ENCODE results near the gene FBXL2.
"Not testable (repeated sequence)": the region's sequence is repeated elsewhere in the genome, so short reads cannot be mapped to it uniquely, and the experiment has no call there.

FBXL2 gene

GRCh38 chr3:33315826-33316225 is 38.6 kb downstream of the FBXL2 start:
- DNase-seq (ENCODE audit: low read depth, low spot score), result no peak

- DNase-seq (ENCODE audit: low read depth, low spot score), result no peak
Observed at GRCh38 chr3:33317963-33318709, 40.9 kb downstream of the FBXL2 start.

- no peak for DNase-seq (ENCODE audit: low read depth, low spot score)
Observed at GRCh38 chr3:33318710-33319380, 41.6 kb downstream of the FBXL2 start.

- DNase-seq (ENCODE audit: low read depth, low spot score), result no peak
Observed at GRCh38 chr3:33322412-33322811, 45.2 kb downstream of the FBXL2 start.

GRCh38 chr3:33331414-33331813 is 54.2 kb downstream of the FBXL2 start:
- no peak for DNase-seq (ENCODE audit: low read depth, low spot score)

- DNase-seq (ENCODE audit: low read depth, low spot score), result no peak
Observed at GRCh38 chr3:33334364-33334763, 57.1 kb downstream of the FBXL2 start.

GRCh38 chr3:33338936-33339465 is 61.8 kb downstream of the FBXL2 start:
- not testable (repeated sequence) for DNase-seq (ENCODE audit: low read depth, low spot score)

GRCh38 chr3:33339758-33340157 is 62.5 kb downstream of the FBXL2 start:
- DNase-seq (ENCODE audit: low read depth, low spot score), result no peak

GRCh38 chr3:33355611-33356010 is 78.4 kb downstream of the FBXL2 start:
- DNase-seq (ENCODE audit: low read depth, low spot score), result no peak

GRCh38 chr3:33358172-33358781 is 81.0 kb downstream of the FBXL2 start:
- no peak for DNase-seq (ENCODE audit: low read depth, low spot score)

- DNase-seq (ENCODE audit: low read depth, low spot score), result no peak
Observed at GRCh38 chr3:33360136-33360825, 83.0 kb downstream of the FBXL2 start.

- DNase-seq (ENCODE audit: low read depth, low spot score), result no peak
Observed at GRCh38 chr3:33363113-33363800, 86.0 kb downstream of the FBXL2 start.

GRCh38 chr3:33364060-33364459 is 86.8 kb downstream of the FBXL2 start:
- DNase-seq (ENCODE audit: low read depth, low spot score), result no peak

GRCh38 chr3:33364531-33365128 is 87.4 kb downstream of the FBXL2 start:
- DNase-seq (ENCODE audit: low read depth, low spot score), result no peak

GRCh38 chr3:33372218-33373081 is 95.2 kb downstream of the FBXL2 start:
- peak; percentile 18 for DNase-seq (ENCODE audit: low read depth, low spot score)

- no peak for DNase-seq (ENCODE audit: low read depth, low spot score)
Observed at GRCh38 chr3:33373082-33373437, 95.8 kb downstream of the FBXL2 start.

- no peak for DNase-seq (ENCODE audit: low read depth, low spot score)
Observed at GRCh38 chr3:33377489-33377888, 100.2 kb downstream of the FBXL2 start.

- no peak for DNase-seq (ENCODE audit: low read depth, low spot score)
Observed at GRCh38 chr3:33377931-33378330, 100.7 kb downstream of the FBXL2 start.

GRCh38 chr3:33380653-33381052 is 103.4 kb downstream of the FBXL2 start:
- no peak for DNase-seq (ENCODE audit: low read depth, low spot score)

- no peak for DNase-seq (ENCODE audit: low read depth, low spot score)
Observed at GRCh38 chr3:33383951-33384350, 106.7 kb downstream of the FBXL2 start.
